Mucosa of rectum (tissue), 2 donors: ENCODE measurements around the gene CD47.

Source experiments
- H3K27ac ChIP-seq, 2 donors: one replicate each; pipeline ENCODE4 v1.7.0; 2013; ENCODE audit warnings: inconsistent platforms in 2 of 2, low read depth in 2 of 2, low read length in 2 of 2
- H3K27me3 ChIP-seq, 2 donors: one replicate each; pipeline ENCODE4 v1.7.0; 2013; ENCODE audit warnings: low read length in 2 of 2; ENCODE audit not compliant: control insufficient read depth in 2 of 2, insufficient read depth in 2 of 2
- H3K36me3 ChIP-seq, 2 donors: one replicate each; pipeline ENCODE4 v1.7.0; 2013; ENCODE audit warnings: low read length in 2 of 2; ENCODE audit not compliant: control insufficient read depth in 2 of 2, insufficient read depth in 2 of 2
- H3K4me1 ChIP-seq, 2 donors: one replicate each; pipeline ENCODE4 v1.7.0; 2013; ENCODE audit warnings: low read length in 2 of 2, mild to moderate bottlenecking in 1 of 2; ENCODE audit not compliant: control insufficient read depth in 2 of 2, insufficient read depth in 2 of 2
- H3K4me3 ChIP-seq, 2 donors: one replicate each; pipeline ENCODE4 v1.7.0; 2013; ENCODE audit warnings: low read length in 2 of 2
- H3K9ac ChIP-seq, 2 donors: one replicate each; pipeline ENCODE4 v1.7.0; 2013; ENCODE audit warnings: low read length in 2 of 2, low read depth in 1 of 2, mild to moderate bottlenecking in 1 of 2
- H3K9me3 ChIP-seq, 2 donors: one replicate each; pipeline ENCODE4 v1.7.0; 2013; ENCODE audit warnings: low read length in 2 of 2; ENCODE audit not compliant: control insufficient read depth in 2 of 2
- donor health status: healthy.
- donor health status: Normal muscosa, but diverticular disease.

Gene CD47

DNA sequence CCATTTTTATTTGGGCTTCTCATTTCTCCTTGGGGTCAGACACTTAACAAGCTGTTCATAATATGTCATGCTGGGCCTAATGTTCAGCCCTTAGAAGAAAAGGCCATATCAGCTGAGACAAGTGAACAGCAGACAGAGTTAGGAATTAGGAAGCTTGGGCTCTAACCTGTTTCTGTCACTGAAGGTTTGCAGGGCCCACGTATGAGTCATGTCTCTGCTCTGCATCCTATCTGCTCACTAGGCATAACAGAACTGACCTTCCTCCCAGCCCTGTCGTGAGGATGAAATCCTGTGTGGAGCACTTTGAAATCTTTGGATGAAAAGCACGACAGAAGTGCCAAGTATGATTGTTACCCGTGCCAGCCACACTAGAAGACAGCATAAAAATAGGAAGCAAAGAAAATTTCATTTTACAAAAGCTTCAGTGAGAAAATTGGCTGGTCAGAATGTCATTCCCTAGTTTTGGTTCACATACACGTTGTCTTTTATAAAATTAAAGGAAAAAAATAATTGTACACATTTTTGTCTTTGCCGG lies 26.5 kb upstream of the CD47 start:
- Histone ChIP-seq H3K36me3 (no peaks in the 10 kb centered on the region), H3K27me3 (no peaks in the 10 kb centered on the region)

DNA sequence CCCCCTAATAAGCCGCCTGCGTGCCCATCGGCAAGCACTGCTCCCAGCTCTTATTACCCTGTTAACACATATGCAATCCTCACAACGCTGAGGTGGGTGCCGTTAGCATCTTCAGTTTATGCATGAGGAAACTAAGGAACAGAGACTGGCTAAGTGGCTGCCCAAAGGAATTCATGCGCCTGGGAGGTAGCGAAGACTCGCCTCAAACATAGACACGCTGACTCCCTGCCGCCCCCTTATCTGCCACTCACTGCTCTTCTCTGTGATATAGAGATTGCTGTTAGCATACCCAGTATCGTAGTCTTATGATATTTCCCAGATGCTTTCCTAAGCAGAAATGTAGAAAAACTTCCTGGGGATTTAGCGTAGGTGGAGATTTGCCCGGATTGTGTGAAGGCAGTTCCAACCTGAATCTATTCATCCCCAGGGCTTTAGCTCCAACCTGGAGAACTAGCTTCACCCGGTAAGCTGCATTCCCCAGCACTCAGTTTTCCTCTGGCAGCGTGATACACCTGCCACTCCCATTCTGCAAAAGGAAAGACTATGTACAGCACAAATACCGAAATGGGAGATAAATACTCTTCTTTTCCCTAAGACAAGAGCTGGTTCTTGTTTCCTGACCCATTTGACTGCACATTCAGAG lies 23.7 kb upstream of the CD47 start:
- no peaks in the 10 kb centered on the region for H3K36me3 ChIP-seq
- H3K4me3 ChIP-seq, result no peak overlapping the region
- no peaks in the 10 kb centered on the region for H3K9me3 ChIP-seq
- no peak overlapping the region for H3K9ac ChIP-seq
- H3K27me3 ChIP-seq, result no peaks in the 10 kb centered on the region
- no peak overlapping the region for H3K27ac ChIP-seq
- H3K4me1 ChIP-seq, result no peaks in the 10 kb centered on the region

More for the DNA sequence above, 26.5 kb upstream of the CD47 start:
- no peaks in the 10 kb centered on the region for H3K9me3 ChIP-seq
- H3K27ac ChIP-seq, result no peak overlapping the region
- H3K4me3 ChIP-seq, result no peak overlapping the region
- H3K9ac ChIP-seq, result no peak overlapping the region
- no peaks in the 10 kb centered on the region for H3K4me1 ChIP-seq

DNA sequence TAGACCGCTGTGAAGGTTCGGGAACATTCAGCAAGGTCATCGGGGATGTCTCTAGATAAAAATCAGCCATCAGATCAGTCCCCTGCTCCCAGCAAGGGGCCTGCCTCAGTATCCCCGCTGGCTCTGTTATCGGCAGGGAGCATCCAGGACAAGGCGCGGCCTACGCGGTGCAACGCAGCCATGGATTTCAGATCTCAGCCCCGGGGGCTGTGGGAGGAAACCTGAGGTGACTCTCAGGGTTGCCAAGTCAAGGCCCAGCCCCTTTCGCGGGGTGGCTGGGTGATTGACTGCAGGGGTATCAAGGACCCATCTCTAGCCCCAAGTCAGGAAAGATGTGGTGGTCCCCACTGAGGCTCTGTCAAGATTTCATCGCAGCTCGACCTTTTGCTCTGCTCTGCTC lies 23.1 kb upstream of the CD47 start:
- Histone ChIP-seq H3K27me3 (no peaks in the 10 kb centered on the region), H3K9me3 (no peaks in the 10 kb centered on the region), H3K9ac (no peak overlapping the region), H3K27ac (no peak overlapping the region), H3K4me3 (no peak overlapping the region), H3K36me3 (no peaks in the 10 kb centered on the region), H3K4me1 (no peaks in the 10 kb centered on the region)

DNA sequence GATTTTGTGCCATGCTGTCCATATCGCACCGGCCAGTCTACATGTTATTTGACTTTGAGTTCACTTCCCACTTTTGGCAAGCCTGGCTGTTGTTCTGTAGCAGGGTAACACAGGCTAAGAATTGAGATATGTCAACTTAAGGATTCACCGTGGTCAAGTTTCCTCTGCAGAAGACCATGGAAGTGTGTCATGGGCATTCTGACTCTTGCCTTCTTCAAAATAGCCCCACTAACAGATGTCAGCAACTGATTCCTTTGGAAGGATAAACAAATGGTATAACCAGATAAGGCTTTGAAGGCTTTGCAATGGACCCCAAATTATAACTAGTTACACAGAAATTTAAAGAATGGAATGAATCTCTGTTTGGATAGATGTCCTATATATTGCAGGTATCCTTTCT lies 20.1 kb upstream of the CD47 start:
- Histone ChIP-seq H3K27me3 (no peaks in the 10 kb centered on the region), H3K4me3 (no peak overlapping the region), H3K27ac (no peak overlapping the region), H3K9ac (no peak overlapping the region), H3K36me3 (no peaks in the 10 kb centered on the region), H3K9me3 (no peaks in the 10 kb centered on the region), H3K4me1 (no peaks in the 10 kb centered on the region)

DNA sequence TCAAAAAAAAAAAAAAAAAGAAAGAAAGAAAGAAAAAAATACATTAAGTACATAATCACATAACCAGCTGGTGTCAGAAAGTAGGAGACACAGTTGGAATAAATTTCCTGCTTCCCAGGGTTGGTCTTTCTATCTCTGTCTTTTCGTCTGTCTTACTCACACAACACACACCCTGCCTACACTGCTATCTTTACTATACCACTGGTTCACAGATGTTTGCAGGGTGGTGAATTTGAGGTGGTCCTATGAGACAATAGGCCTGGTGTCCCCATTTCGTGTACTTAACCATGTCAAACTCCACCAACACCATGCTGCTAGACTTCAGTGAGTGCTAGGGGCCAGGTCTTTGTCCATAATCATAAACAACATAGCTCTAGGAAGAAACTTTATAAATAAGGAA lies 17.6 kb upstream of the CD47 start:
- Histone ChIP-seq H3K27ac (no peak overlapping the region), H3K27me3 (no peaks in the 10 kb centered on the region), H3K9ac (no peak overlapping the region), H3K4me3 (no peak overlapping the region), H3K4me1 (no peaks in the 10 kb centered on the region), H3K9me3 (no peaks in the 10 kb centered on the region), H3K36me3 (no peaks in the 10 kb centered on the region)

DNA sequence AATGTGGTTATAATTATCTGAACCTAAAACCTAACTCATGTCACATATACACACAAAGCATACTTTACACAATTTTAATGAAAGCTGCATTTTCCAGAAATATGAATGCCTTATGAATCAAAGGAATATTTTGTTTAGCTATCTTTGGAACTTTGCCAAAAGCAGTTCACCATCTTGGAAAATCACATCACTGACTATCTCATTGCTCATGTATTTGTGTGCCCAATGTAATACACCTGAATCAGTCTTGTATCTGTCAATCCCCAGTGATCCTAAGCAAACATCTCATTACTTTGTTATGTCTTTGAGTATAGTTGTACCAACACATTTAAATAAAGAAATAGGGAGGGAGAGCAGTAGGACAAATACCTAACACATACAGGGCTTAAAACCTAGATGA lies 15.6 kb upstream of the CD47 start:
- H3K9ac ChIP-seq, result no peak overlapping the region

DNA sequence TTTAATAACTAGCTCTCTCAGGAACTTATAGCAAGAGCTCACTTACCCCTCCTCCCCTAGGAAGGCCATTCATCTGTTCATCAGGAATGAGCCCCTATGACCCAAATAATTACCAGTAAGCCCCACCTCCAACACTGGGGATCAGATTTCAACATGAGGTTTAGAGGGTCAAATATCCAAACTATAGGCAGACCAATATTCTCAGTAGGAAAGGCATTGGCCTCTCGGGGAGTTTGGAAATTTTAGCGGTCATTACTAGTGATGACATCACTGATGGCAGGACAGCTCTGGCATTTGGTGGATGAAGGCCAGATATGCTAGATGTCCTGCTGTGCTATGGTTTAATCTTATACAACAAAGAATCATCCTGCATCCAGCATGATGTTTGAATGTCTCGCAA lies 15.2 kb upstream of the CD47 start:
- Histone ChIP-seq H3K9me3 (no peaks in the 10 kb centered on the region), H3K36me3 (no peaks in the 10 kb centered on the region), H3K4me3 (no peak overlapping the region), H3K4me1 (no peaks in the 10 kb centered on the region), H3K27me3 (no peaks in the 10 kb centered on the region), H3K27ac (no peak overlapping the region), H3K9ac (no peak overlapping the region)

More for the DNA sequence above, 15.6 kb upstream of the CD47 start:
- Histone ChIP-seq H3K9me3 (no peaks in the 10 kb centered on the region), H3K4me3 (no peak overlapping the region), H3K27ac (no peak overlapping the region), H3K27me3 (no peaks in the 10 kb centered on the region), H3K4me1 (no peaks in the 10 kb centered on the region), H3K36me3 (no peaks in the 10 kb centered on the region)

DNA sequence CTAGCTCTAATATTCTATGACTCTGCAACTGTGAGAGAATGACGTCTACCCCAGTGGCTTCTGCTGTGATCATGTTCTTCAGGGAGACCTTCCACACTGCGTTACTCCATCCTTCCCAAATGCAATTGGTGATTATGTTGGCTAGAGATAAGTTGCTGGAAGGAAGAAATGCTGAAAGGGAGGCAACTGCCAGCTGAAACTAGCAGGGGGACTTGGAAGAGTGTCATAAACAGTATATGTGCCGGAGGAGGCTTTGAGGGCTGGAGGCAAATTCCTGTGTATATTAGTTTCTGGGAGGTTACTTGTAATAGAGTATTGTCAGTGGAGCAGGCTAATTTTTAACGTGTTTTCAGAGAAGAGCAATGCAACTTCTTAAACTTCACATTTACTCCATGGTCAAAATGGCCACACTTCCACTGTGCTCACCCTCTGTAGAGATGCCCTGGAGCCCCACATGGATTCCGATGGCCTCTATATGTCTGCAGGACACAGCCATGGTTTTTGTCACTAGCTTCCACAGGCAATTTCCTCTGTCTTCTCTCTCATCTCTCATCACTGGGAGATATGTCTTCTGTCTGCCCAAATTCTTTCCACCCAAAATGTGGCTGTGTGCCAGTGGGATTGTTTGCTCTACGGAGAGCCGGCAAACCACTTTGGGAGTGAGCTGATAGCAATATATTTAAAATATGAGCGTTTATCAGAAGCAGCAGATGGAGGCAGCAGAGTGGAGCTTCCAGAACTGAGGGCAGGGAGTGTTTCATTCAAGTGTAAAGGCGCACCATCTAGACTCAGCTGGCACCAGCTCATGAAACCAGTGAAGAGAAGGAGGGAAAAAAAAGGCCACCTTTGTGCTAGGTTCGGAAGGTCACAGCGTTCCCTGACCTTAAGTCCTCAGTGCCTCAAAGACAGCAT lies 13.3 kb upstream of the CD47 start:
- no peak overlapping the region for H3K4me3 ChIP-seq
- no peak overlapping the region for H3K27ac ChIP-seq
- no peaks in the 10 kb centered on the region for H3K9me3 ChIP-seq

DNA sequence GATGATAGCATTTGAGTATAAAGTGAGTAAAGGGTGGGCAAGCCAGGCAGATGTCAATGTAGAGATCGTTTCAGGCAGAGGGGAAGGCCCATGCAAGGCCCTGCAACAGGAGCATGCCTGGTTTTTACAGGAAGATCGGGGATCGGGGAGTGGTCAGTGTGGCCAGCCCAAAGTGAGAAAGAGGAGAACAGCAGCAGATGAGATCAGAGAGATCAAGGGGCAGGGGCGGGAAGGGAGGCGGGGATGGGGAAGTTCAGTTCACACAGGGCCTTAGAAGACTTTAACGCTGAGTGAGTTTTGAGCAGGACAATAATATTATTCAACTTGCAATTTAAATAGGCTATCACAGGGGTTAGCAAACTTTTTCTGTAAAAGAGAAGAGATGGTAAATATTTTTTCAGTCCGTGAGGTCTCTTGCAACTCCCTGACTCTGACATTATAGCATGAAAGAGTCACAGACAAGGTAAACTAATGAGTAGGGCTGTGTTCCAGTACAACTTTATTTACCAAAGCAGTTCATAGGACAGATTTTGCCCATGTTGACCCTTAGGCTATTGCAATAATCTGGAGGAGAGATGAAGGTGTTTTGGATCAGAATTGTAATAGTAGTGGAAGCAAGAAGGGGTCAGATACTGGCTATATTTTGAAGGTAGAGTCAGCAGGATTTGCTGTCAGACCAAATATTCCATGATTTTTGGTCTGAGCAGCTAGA lies 12.4 kb upstream of the CD47 start:
- Histone ChIP-seq H3K9ac (no peak overlapping the region), H3K36me3 (no peaks in the 10 kb centered on the region), H3K27ac (no peak overlapping the region), H3K4me1 (no peaks in the 10 kb centered on the region), H3K27me3 (no peaks in the 10 kb centered on the region), H3K4me3 (no peak overlapping the region), H3K9me3 (no peaks in the 10 kb centered on the region)

More for the DNA sequence above, 13.3 kb upstream of the CD47 start:
- no peaks in the 10 kb centered on the region for H3K27me3 ChIP-seq
- H3K9ac ChIP-seq, result no peak overlapping the region
- no peaks in the 10 kb centered on the region for H3K36me3 ChIP-seq
- no peaks in the 10 kb centered on the region for H3K4me1 ChIP-seq
